HepG2 (cell line): Measurements from ENCODE around the gene NUDT17. TPM values are rescaled to one million over a fixed set of nuclear protein-coding genes. Genes with fewer than 3 reads are reported as not detected.

Source experiments
- ATAC-seq: fragments of 200-7000 bp; cut with Tn5 transposase; 3 replicates; pipeline ENCODE4 v1.9.1; 2020; ENCODE audit warnings: mild to moderate bottlenecking, moderate library complexity
- BruUV-seq: library from RNA; stranded (reverse); fragments of 400-500 nt; replicated peaks from 2 replicates; lab custom pipeline; 2021; lab: Mats Ljungman, UMichigan
- CTCF ChIA-PET: fragments of 300-600 bp; formaldehyde crosslinking; extraction: SDS; loops from one replicate; lab custom pipeline; 2021; ENCODE audit warnings: low total read pairs, inconsistent platforms, low intra/inter-chr PET ratio; lab: Yijun Ruan, JAX
- POLR2A ChIA-PET: fragments of 350-600 bp; sonication (Branson Sonifier 250); formaldehyde crosslinking; loops from one replicate; lab custom pipeline; 2020; ENCODE audit warnings: antibody characterized with exemption, inconsistent platforms; lab: Yijun Ruan, JAX
- DNase-seq: peaks from one replicate; pipeline ENCODE4 v3.0.0-alpha.2; 2015; ENCODE audit warnings: low spot score
- FAIRE-seq: peaks from 3 replicates; lab custom pipeline; 2011; peaks lifted over from hg19 to GRCh38; lab: Jason Lieb, UNC
- H2AFZ ChIP-seq: one replicate; pipeline ENCODE4 v1.6.1; 2011; ENCODE audit warnings: low read length, inconsistent platforms
- H3K27ac ChIP-seq: fragments of 300-600 bp; 3 replicates; pipeline ENCODE4 v1.8.0; 2011; ENCODE audit warnings: mixed run types, mild to moderate bottlenecking, mixed read lengths, low read length, inconsistent platforms; ENCODE audit not compliant: insufficient read depth; ENCODE audit errors: extremely low read length
- H3K27me3 ChIP-seq, 2 experiments: fragments of 200-600 bp in 1 of 2; 2 replicates in 1 of 2; 3 replicates in 1 of 2; pipeline versions ENCODE4 v1.6.0 to v1.8.0; 2011; ENCODE audit warnings: low read length in 2 of 2, mild to moderate bottlenecking in 2 of 2, moderate library complexity in 2 of 2, inconsistent platforms in 1 of 2; ENCODE audit not compliant: insufficient read depth in 2 of 2, control insufficient read depth in 1 of 2
- H3K36me3 ChIP-seq, 2 experiments: fragments of 200-600 bp in 1 of 2; replicated peaks in 1 of 2; 2 replicates in 1 of 2; 3 replicates in 1 of 2; pipeline versions ENCODE4 v1.5.1 to v1.8.0; 2011; ENCODE audit warnings: low read length in 2 of 2, inconsistent platforms in 1 of 2; ENCODE audit not compliant: insufficient read depth in 2 of 2, control insufficient read depth in 1 of 2
- H3K4me1 ChIP-seq: 2 replicates; pipeline ENCODE4 v1.5.1; 2012; ENCODE audit warnings: low read length, inconsistent platforms; ENCODE audit not compliant: insufficient read depth
- H3K4me2 ChIP-seq: 2 replicates; pipeline ENCODE4 v1.6.0; 2011; ENCODE audit warnings: low read depth, low read length, inconsistent platforms
- H3K4me3 ChIP-seq, 3 experiments: fragments of 200-600 bp in 1 of 3; sonication (generic), shearing (Covaris generic) in 1 of 3; replicated peaks in 1 of 3; 2 replicates each; pipeline ENCODE4 v1.5.1; 2011 to 2016; ENCODE audit warnings: low read length in 3 of 3, inconsistent platforms in 2 of 3, low read depth in 2 of 3, mild to moderate bottlenecking in 2 of 3, control low read depth in 1 of 3, mixed read lengths in 1 of 3; ENCODE audit not compliant: insufficient read depth in 1 of 3
- H3K79me2 ChIP-seq: one replicate; pipeline ENCODE4 v1.6.1; 2011; ENCODE audit warnings: low read length, inconsistent platforms; ENCODE audit not compliant: insufficient read depth
- H3K9ac ChIP-seq: 2 replicates; pipeline ENCODE4 v1.6.0; 2011; ENCODE audit warnings: mild to moderate bottlenecking, low read depth, low read length, inconsistent platforms; ENCODE audit not compliant: insufficient read depth
- H3K9me3 ChIP-seq: 2 replicates; pipeline ENCODE4 v1.5.1; 2012; ENCODE audit warnings: mild to moderate bottlenecking, low read length
- H4K20me1 ChIP-seq: 2 replicates; pipeline ENCODE4 v1.6.0; 2011; ENCODE audit warnings: inconsistent platforms, mild to moderate bottlenecking, low read length, moderate library complexity; ENCODE audit not compliant: insufficient read depth
- ARID3A ChIP-seq: IDR thresholded peaks from 2 replicates; pipeline ENCODE4 v1.6.1; 2012; ENCODE audit warnings: low read depth, low read length, improper control_type of control experiment
- FOSL2 ChIP-seq: sonication (generic); formaldehyde crosslinking; IDR thresholded peaks from 2 replicates; pipeline ENCODE4 v1.4.0; 2020; ENCODE audit warnings: missing genetic modification reagents
- HMG20A ChIP-seq: IDR thresholded peaks from 2 replicates; pipeline ENCODE4 v1.6.1; 2016; ENCODE audit warnings: borderline replicate concordance
- HNF1A ChIP-seq, 2 experiments: sonication (generic) in 1 of 2; formaldehyde crosslinking in 1 of 2; IDR thresholded peaks; 2 replicates each; pipeline versions ENCODE4 v1.4.0 to v1.6.1; 2016 to 2020; ENCODE audit warnings: borderline replicate concordance in 1 of 2, low read depth in 1 of 2, mild to moderate bottlenecking in 1 of 2, missing genetic modification reagents in 1 of 2
- KAT8 ChIP-seq: IDR thresholded peaks from 2 replicates; pipeline ENCODE4 v1.6.1; 2016; ENCODE audit warnings: missing genetic modification reagents, missing compliant biosample characterization
- PBX3 ChIP-seq: sonication (generic); formaldehyde crosslinking; IDR thresholded peaks from 2 replicates; pipeline ENCODE4 v1.8.1; 2023; ENCODE audit warnings: missing genetic modification reagents, inconsistent platforms, borderline replicate concordance
- RAD21 ChIP-seq: fragments of 450-650 bp; formaldehyde crosslinking; IDR thresholded peaks from 2 replicates; pipeline ENCODE4 v1.5.0; 2020; ENCODE audit warnings: mild to moderate bottlenecking
- SAP130 ChIP-seq: IDR thresholded peaks from 2 replicates; pipeline ENCODE4 v1.6.1; 2016; ENCODE audit warnings: low read depth
- SOX13 ChIP-seq, 3 experiments: fragments of 450-650 bp in 1 of 3; sonication (generic) in 1 of 3; formaldehyde crosslinking in 1 of 3; IDR thresholded peaks in 2 of 3; conservative IDR thresholded peaks in 1 of 3; 2 replicates each; pipeline versions ENCODE4 v1.5.0 to v1.6.1; 2016 to 2020; ENCODE audit warnings: antibody characterized with exemption in 1 of 3, mild to moderate bottlenecking in 1 of 3, missing compliant biosample characterization in 1 of 3, missing genetic modification reagents in 1 of 3, moderate library complexity in 1 of 3
- SOX5 ChIP-seq: IDR thresholded peaks from 2 replicates; pipeline ENCODE4 v1.6.1; 2016; ENCODE audit warnings: borderline replicate concordance
- SOX6 ChIP-seq, 2 experiments: fragments of 450-650 bp in 1 of 2; sonication (generic) in 1 of 2; formaldehyde crosslinking in 1 of 2; IDR thresholded peaks; 2 replicates each; pipeline versions ENCODE4 v1.4.0 to v1.6.1; 2017 to 2020; ENCODE audit warnings: antibody characterized with exemption in 1 of 2, mild to moderate bottlenecking in 1 of 2, missing genetic modification reagents in 1 of 2
- TFAP4 ChIP-seq: sonication (generic); IDR thresholded peaks from 2 replicates; pipeline ENCODE4 v1.6.1; 2016; ENCODE audit warnings: low read depth, borderline replicate concordance
- ZNF775 ChIP-seq: sonication (generic); formaldehyde crosslinking; IDR thresholded peaks from 2 replicates; pipeline ENCODE4 v1.4.0; 2020; ENCODE audit warnings: missing genetic modification reagents, mild to moderate bottlenecking, moderate library complexity, borderline replicate concordance
- ZNF776 ChIP-seq: sonication (generic); formaldehyde crosslinking; IDR thresholded peaks from 2 replicates; pipeline ENCODE4 v1.4.0; 2020; ENCODE audit warnings: mild to moderate bottlenecking, missing genetic modification reagents
- ZNF792 ChIP-seq: IDR thresholded peaks from 2 replicates; pipeline ENCODE4 v1.6.1; 2016
- WGBS: methylation state at CpG from one replicate; pipeline ENCODE4 v1.1.6; 2017; ENCODE audit warnings: low lambda C conversion rate; 5-methylcytosine and 5-hydroxymethylcytosine counted together
- in situ Hi-C: cut with HindIII; loops from 2 replicates; pipeline ENCODE4 v1.10.0; 2017; ENCODE audit warnings: low pct_unique_long_range_greater_than_20kb; ENCODE audit not compliant: extremely low pct_ligation_motif_present
- intact Hi-C: fragments of 100-400 bp; cut with micrococcal nuclease; formaldehyde crosslinking; loops from one replicate; pipeline ENCODE4 v1.10.0; 2022; ENCODE audit not compliant: unreplicated experiment
- polyA plus RNA-seq, 8 experiments: library from polyadenylated mRNA; depleted of rRNA in 3 of 8; stranded (reverse) in 7 of 8; unstranded in 1 of 8; fragments of >200 nt; fragmentation: Illumina TruSeq in 4 of 8; extraction: Trizol in 4 of 8; gene quantifications; 2 replicates each; pipeline versions ENCODE4 v1.2.1 to v1.2.3, GENCODE V29; 2011 to 2016; ENCODE audit warnings: low read depth in 4 of 8, missing spikeins in 1 of 8, mixed read lengths in 1 of 8; ENCODE audit not compliant: insufficient read depth in 1 of 8
- total RNA-seq, 5 experiments: library from RNA; depleted of rRNA; stranded (reverse); fragments of >200 nt; fragmentation: Illumina TruSeq; extraction: Trizol; gene quantifications; 2 replicates each; pipeline ENCODE4 v1.2.3, GENCODE V29; 2016; ENCODE audit warnings: low read depth in 1 of 5

The NUDT17 gene
- total and polyA plus RNA-seq, 2 of the 13 experiments (the other 11 are each of a cell fraction or from before 2014, with no cell fraction given) = 2.6 to 5.8 TPM

- no peaks in the 10 kb centered on the region for H4K20me1 ChIP-seq
- POLR2A ChIA-PET = interaction anchor here (1.3 to 3.8 kb wide), 3 partner anchors 28 to 42 kb away, joined by 3 to 14 read pairs (median 7); partner anchors contain the start of genes NUDT17, PIAS3 and RBM8A
- peaks cover 60% of the 10 kb centered on the region for H3K4me1 ChIP-seq
- peak overlapping the region; percentile 3 for H2AFZ ChIP-seq
- H3K9ac ChIP-seq = 0 out of 2 replicates have a peak overlapping the region, but pooled peaks have one; percentile 1
- WGBS = 8% methylated on average over 5 of the region's 5 CpGs
- no peak overlapping the region for H3K27ac ChIP-seq
- DNase-seq (peak; percentile 62), ATAC-seq (no peak), FAIRE-seq (peak; percentile 18)
- CTCF ChIA-PET = no interaction called here
- BruUV-seq = no TSS peak
- intact Hi-C loops = no loop called here
- H3K4me3 ChIP-seq = peak overlapping the region in 1 of 3 experiments; percentile 27; a peak in 1 of 6 replicates
- H3K27me3 ChIP-seq = peaks cover 2 to 25% of the 10 kb centered on the region in 2 experiments
- in situ Hi-C loops = loop anchor here (5.0 to 10.0 kb wide), 2 partner anchors 40 to 117 kb away; partner anchors contain the start of gene RBM8A
- no peaks in the 10 kb centered on the region for H3K79me2 ChIP-seq
- no peaks in the 10 kb centered on the region for H3K36me3 ChIP-seq
- no peaks in the 10 kb centered on the region for H3K9me3 ChIP-seq
- H3K4me2 ChIP-seq = peak overlapping the region; percentile 73
- no peak for TF ChIP-seq ZNF776 (CRISPR knock-in tag)
- no peak for TF ChIP-seq SOX13 (IDR thresholded peaks at IDR 0.05)
- TF ChIP-seq SOX13 (CRISPR knock-in tag; conservative IDR thresholded peaks at IDR 0.05 in 1 of 2, IDR thresholded peaks at IDR 0.05 in 1 of 2) = peak in 1 of 2 experiments; percentile 54; a peak in 2 of 4 replicates
- peak; percentile 14; the same call in 1 of the 2 replicates for TF ChIP-seq SOX5 (CRISPR knock-in tag)
- TF ChIP-seq RAD21 (CRISPR knock-in tag) = no peak
- no peak for TF ChIP-seq HNF1A (IDR thresholded peaks at IDR 0.05; ENCODE audit: low read depth)
- TF ChIP-seq HNF1A (CRISPR knock-in tag; IDR thresholded peaks at IDR 0.05; ENCODE audit: borderline replicate concordance) = 0 out of 2 replicates have a peak, but pooled peaks have one; percentile 35
- peak; percentile 82 for TF ChIP-seq ARID3A
- no peak for TF ChIP-seq ZNF775 (CRISPR knock-in tag)
- TF ChIP-seq ZNF792 (CRISPR knock-in tag) = 0 out of 2 replicates have a peak, but pooled peaks have one; percentile 18
- TF ChIP-seq PBX3 = no peak
- peak; percentile 34; the same call in 1 of the 2 replicates for TF ChIP-seq TFAP4
- 0 out of 2 replicates have a peak, but pooled peaks have one; percentile 50 for TF ChIP-seq FOSL2
- TF ChIP-seq SAP130 = peak; percentile 49; the same call in 1 of the 2 replicates
- TF ChIP-seq HMG20A (CRISPR knock-in tag) = 0 out of 2 replicates have a peak, but pooled peaks have one; percentile 18
- TF ChIP-seq KAT8 (CRISPR knock-in tag) = 0 out of 2 replicates have a peak, but pooled peaks have one; percentile 21
- TF ChIP-seq SOX6 (IDR thresholded peaks at IDR 0.05) = no peak
- TF ChIP-seq SOX6 (CRISPR knock-in tag; IDR thresholded peaks at IDR 0.05) = peak; percentile 27; the same call in 1 of the 2 replicates
Measured at GRCh38 chr1:145887631-145888030, 42.2 kb downstream of the NUDT17 start.
